ENCODE data around the gene HORMAD2. TPM values are rescaled to one million over a fixed set of nuclear protein-coding genes. Genes with fewer than 3 reads are reported as not detected.

HORMAD2 gene
- polyA plus RNA-seq, 1 of the 3 experiments (the other 2 are of a cell fraction) = not detected

DNA sequence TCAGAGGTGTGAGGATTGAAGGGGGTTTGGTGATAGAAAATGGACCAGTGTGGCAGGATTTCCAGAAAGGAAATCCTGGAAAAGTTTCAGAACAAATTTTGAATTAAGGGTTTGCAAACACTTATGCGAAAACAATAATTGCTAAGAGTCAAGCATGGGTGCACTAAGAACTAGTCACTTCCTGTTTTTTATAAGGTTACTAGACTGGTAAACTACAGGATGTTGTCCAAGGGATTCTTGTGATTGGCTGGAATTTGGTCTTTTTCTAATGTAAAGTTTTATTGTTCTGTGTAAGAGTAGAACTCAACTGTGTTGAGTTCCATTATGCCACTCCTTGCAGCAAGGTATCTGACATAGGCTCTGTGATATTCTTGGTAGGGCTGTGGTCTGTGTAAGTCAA, 112.2 kb downstream of the HORMAD2 start:
- no peak overlapping the region for H2AFZ ChIP-seq (ENCODE audit: low read depth)
- H3K9me2 ChIP-seq = no peaks in the 10 kb centered on the region
- H3K4me1 ChIP-seq (ENCODE audit: control insufficient read depth in 1 of 2, insufficient read depth in 2 of 2, low read depth in 1 of 2, low read length in 1 of 2) = peaks cover 6 to 14% of the 10 kb centered on the region in 2 experiments; a peak in 3 of 4 replicates
- no peaks in the 10 kb centered on the region for H3K27me3 ChIP-seq (ENCODE audit: insufficient read depth)
- 94% methylated on average over 1 of the region's 1 CpG for WGBS (ENCODE audit: low lambda C conversion rate)
- no peaks in the 10 kb centered on the region for H3K9me3 ChIP-seq
- ChIA-PET CTCF (no interaction called here), POLR2A (no interaction called here)
- DNase-seq = no peak
- no peak for TF ChIP-seq FOXJ3 (CRISPR knock-in tag; IDR thresholded peaks at IDR 0.05)
- TF ChIP-seq RAD21 (IDR thresholded peaks at IDR 0.05; ENCODE audit: low read length) = no peak
- TF ChIP-seq, protein P1, sequence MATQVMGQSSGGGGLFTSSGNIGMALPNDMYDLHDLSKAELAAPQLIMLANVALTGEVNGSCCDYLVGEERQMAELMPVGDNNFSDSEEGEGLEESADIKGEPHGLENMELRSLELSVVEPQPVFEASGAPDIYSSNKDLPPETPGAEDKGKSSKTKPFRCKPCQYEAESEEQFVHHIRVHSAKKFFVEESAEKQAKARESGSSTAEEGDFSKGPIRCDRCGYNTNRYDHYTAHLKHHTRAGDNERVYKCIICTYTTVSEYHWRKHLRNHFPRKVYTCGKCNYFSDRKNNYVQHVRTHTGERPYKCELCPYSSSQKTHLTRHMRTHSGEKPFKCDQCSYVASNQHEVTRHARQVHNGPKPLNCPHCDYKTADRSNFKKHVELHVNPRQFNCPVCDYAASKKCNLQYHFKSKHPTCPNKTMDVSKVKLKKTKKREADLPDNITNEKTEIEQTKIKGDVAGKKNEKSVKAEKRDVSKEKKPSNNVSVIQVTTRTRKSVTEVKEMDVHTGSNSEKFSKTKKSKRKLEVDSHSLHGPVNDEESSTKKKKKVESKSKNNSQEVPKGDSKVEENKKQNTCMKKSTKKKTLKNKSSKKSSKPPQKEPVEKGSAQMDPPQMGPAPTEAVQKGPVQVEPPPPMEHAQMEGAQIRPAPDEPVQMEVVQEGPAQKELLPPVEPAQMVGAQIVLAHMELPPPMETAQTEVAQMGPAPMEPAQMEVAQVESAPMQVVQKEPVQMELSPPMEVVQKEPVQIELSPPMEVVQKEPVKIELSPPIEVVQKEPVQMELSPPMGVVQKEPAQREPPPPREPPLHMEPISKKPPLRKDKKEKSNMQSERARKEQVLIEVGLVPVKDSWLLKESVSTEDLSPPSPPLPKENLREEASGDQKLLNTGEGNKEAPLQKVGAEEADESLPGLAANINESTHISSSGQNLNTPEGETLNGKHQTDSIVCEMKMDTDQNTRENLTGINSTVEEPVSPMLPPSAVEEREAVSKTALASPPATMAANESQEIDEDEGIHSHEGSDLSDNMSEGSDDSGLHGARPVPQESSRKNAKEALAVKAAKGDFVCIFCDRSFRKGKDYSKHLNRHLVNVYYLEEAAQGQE (IDR thresholded peaks at IDR 0.05; ENCODE audit: low read depth, low read length) = no peak
- no peak overlapping the region for H3K27ac ChIP-seq (ENCODE audit: low read depth in 2 of 2, low read length in 1 of 2)
- no peak overlapping the region for H3K4me3 ChIP-seq (ENCODE audit: low read depth in 2 of 2, low read length in 1 of 2)
- H4K20me1 ChIP-seq (ENCODE audit: insufficient read depth) = no peaks in the 10 kb centered on the region
- no peak overlapping the region for H3K4me2 ChIP-seq
- H3K36me3 ChIP-seq (replicated peaks in 1 of 2; ENCODE audit: control insufficient read depth in 1 of 2, insufficient read depth in 2 of 2, low read length in 1 of 2) = no peaks in the 10 kb centered on the region
- peaks cover 29% of the 10 kb centered on the region for H3F3A ChIP-seq (replicated peaks; ENCODE audit: insufficient read depth)
- H3K9ac ChIP-seq = no peak overlapping the region
- H3K79me2 ChIP-seq (ENCODE audit: insufficient read depth) = no peaks in the 10 kb centered on the region

DNA sequence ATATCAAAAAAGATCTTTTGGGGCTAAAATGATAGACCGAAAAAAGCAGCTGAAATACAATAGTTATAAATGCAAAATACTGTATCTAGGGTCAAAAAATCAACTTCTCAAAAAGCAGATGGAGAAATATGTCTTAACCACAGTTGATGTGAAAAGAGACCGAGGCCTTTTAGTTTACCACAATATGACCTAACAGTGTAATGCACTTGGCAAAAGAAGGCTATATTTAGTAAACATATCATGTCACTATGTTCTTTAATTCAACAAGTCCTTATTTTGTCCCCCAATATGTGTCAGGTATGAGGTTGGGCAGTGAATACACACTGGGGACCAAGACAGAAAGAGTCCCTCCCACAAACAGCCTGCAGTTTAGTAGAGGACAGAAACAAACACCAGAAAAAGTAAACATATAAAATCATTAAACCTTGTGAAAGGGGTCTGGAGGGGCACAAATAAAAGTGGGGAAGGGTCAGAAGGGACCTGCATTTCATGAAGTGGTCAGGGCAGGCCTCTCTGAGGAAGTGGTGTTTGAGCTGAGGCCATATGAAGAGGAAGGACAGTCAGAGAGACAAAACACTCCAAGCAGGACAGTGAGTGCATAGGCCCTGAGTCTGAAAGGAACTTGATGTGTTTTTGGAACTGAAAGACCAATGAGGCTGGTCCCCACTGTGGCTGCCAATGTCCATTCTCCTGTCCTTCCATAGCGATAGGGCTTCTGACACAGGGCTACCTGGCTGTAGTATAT, 112.9 kb downstream of the HORMAD2 start:
- H3F3A ChIP-seq (replicated peaks; ENCODE audit: insufficient read depth) = peaks cover 32% of the 10 kb centered on the region
- peaks cover 6 to 14% of the 10 kb centered on the region in 2 experiments; a peak in 3 of 4 replicates for H3K4me1 ChIP-seq (ENCODE audit: control insufficient read depth in 1 of 2, insufficient read depth in 2 of 2, low read depth in 1 of 2, low read length in 1 of 2)
- no peaks in the 10 kb centered on the region for H3K27me3 ChIP-seq (ENCODE audit: insufficient read depth)
- H3K36me3 ChIP-seq (replicated peaks in 1 of 2; ENCODE audit: control insufficient read depth in 1 of 2, insufficient read depth in 2 of 2, low read length in 1 of 2) = no peaks in the 10 kb centered on the region
- no peak overlapping the region for H3K27ac ChIP-seq (ENCODE audit: low read depth in 2 of 2, low read length in 1 of 2)
- no peak overlapping the region for H2AFZ ChIP-seq (ENCODE audit: low read depth)
- POLR2A ChIA-PET = no interaction called here
- no peak overlapping the region for H3K9ac ChIP-seq
- no peak for DNase-seq
- H3K4me3 ChIP-seq (ENCODE audit: low read depth in 2 of 2, low read length in 1 of 2) = no peak overlapping the region
- TF ChIP-seq GABPA (IDR thresholded peaks at IDR 0.05; ENCODE audit: low read depth) (no peak), FOXJ3 (CRISPR knock-in tag; IDR thresholded peaks at IDR 0.05) (no peak), ELF1 (IDR thresholded peaks at IDR 0.05) (no peak), RCOR1 (IDR thresholded peaks at IDR 0.05; ENCODE audit: low read length) (no peak)
- TF ChIP-seq, protein P2, sequence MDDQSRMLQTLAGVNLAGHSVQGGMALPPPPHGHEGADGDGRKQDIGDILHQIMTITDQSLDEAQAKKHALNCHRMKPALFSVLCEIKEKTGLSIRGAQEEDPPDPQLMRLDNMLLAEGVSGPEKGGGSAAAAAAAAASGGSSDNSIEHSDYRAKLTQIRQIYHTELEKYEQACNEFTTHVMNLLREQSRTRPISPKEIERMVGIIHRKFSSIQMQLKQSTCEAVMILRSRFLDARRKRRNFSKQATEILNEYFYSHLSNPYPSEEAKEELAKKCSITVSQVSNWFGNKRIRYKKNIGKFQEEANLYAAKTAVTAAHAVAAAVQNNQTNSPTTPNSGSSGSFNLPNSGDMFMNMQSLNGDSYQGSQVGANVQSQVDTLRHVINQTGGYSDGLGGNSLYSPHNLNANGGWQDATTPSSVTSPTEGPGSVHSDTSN (IDR thresholded peaks at IDR 0.05) = no peak
- TF ChIP-seq, protein P3, sequence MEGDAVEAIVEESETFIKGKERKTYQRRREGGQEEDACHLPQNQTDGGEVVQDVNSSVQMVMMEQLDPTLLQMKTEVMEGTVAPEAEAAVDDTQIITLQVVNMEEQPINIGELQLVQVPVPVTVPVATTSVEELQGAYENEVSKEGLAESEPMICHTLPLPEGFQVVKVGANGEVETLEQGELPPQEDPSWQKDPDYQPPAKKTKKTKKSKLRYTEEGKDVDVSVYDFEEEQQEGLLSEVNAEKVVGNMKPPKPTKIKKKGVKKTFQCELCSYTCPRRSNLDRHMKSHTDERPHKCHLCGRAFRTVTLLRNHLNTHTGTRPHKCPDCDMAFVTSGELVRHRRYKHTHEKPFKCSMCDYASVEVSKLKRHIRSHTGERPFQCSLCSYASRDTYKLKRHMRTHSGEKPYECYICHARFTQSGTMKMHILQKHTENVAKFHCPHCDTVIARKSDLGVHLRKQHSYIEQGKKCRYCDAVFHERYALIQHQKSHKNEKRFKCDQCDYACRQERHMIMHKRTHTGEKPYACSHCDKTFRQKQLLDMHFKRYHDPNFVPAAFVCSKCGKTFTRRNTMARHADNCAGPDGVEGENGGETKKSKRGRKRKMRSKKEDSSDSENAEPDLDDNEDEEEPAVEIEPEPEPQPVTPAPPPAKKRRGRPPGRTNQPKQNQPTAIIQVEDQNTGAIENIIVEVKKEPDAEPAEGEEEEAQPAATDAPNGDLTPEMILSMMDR (IDR thresholded peaks at IDR 0.05) = no peak
- TF ChIP-seq, protein P4, sequence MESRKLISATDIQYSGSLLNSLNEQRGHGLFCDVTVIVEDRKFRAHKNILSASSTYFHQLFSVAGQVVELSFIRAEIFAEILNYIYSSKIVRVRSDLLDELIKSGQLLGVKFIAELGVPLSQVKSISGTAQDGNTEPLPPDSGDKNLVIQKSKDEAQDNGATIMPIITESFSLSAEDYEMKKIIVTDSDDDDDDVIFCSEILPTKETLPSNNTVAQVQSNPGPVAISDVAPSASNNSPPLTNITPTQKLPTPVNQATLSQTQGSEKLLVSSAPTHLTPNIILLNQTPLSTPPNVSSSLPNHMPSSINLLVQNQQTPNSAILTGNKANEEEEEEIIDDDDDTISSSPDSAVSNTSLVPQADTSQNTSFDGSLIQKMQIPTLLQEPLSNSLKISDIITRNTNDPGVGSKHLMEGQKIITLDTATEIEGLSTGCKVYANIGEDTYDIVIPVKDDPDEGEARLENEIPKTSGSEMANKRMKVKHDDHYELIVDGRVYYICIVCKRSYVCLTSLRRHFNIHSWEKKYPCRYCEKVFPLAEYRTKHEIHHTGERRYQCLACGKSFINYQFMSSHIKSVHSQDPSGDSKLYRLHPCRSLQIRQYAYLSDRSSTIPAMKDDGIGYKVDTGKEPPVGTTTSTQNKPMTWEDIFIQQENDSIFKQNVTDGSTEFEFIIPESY (IDR thresholded peaks at IDR 0.05; ENCODE audit: borderline replicate concordance, low read depth) = no peak
- H3K79me2 ChIP-seq (ENCODE audit: insufficient read depth) = no peaks in the 10 kb centered on the region
- no peaks in the 10 kb centered on the region for H3K9me3 ChIP-seq
- no peaks in the 10 kb centered on the region for H4K20me1 ChIP-seq (ENCODE audit: insufficient read depth)
- no peak overlapping the region for H3K4me2 ChIP-seq
- 96% methylated on average over 3 of the region's 3 CpGs for WGBS (ENCODE audit: low lambda C conversion rate)
- H3K9me2 ChIP-seq = no peaks in the 10 kb centered on the region
- CTCF ChIA-PET = no interaction called here
